Upper lobe of left lung (tissue), 6 donors: ENCODE results near the gene PRPF8. TPM values are rescaled to one million over a fixed set of nuclear protein-coding genes. Genes with fewer than 3 reads are reported as not detected.

Source experiments
- ATAC-seq, 2 donors: fragments of 200-7000 bp; cut with Tn5 transposase; one replicate each; pipeline ENCODE4 v1.9.1; 2022; ENCODE audit warnings: mild to moderate bottlenecking in 2 of 2, moderate library complexity in 2 of 2; ENCODE audit not compliant: low FRiP score in 2 of 2
- DNase-seq, 2 donors: peaks; one replicate each; pipeline ENCODE4 v3.0.0-alpha.2; 2019 to 2020
- H3K27ac ChIP-seq, 4 donors: fragments of 200-600 bp; sonication (generic); one replicate each; pipeline ENCODE4 v1.5.1; 2016 to 2019
- H3K27me3 ChIP-seq, 4 donors: fragments of 200-600 bp; sonication (generic); one replicate each; pipeline ENCODE4 v1.5.1; 2017 to 2019
- H3K36me3 ChIP-seq, 4 donors: fragments of 200-600 bp; sonication (generic); one replicate each; pipeline ENCODE4 v1.5.1; 2016 to 2019
- H3K4me1 ChIP-seq, 4 donors: fragments of 200-600 bp; sonication (generic); one replicate each; pipeline ENCODE4 v1.5.1; 2018 to 2019
- H3K4me3 ChIP-seq, 4 donors: fragments of 200-600 bp; sonication (generic); one replicate each; pipeline ENCODE4 v1.5.1; 2017 to 2019; ENCODE audit warnings: mild to moderate bottlenecking in 2 of 4, moderate library complexity in 1 of 4
- H3K9me3 ChIP-seq, 4 donors: fragments of 200-600 bp; sonication (generic); one replicate each; pipeline ENCODE4 v1.5.1; 2018 to 2019
- EP300 ChIP-seq, 4 donors: sonication (generic); formaldehyde crosslinking; IDR thresholded peaks; one replicate each; pipeline ENCODE4 v1.5.1; 2017; ENCODE audit warnings: antibody characterized with exemption in 4 of 4, control low read depth in 2 of 4
- POLR2A ChIP-seq, 4 donors: fragments of 450-650 bp; IDR thresholded peaks; one replicate each; pipeline ENCODE4 v1.5.1; 2016 to 2017; ENCODE audit warnings: antibody characterized with exemption in 4 of 4, mild to moderate bottlenecking in 2 of 4
- POLR2AphosphoS5 ChIP-seq, 2 donors: sonication (generic); formaldehyde crosslinking; IDR thresholded peaks; one replicate each; pipeline ENCODE4 v1.5.1; 2017; ENCODE audit warnings: antibody characterized with exemption in 2 of 2
- WGBS, 2 donors: methylation state at CpG; one replicate each; pipeline ENCODE4 v1.1.5; 2017 to 2018; 5-methylcytosine and 5-hydroxymethylcytosine counted together
- total RNA-seq, 6 donors: library from RNA; depleted of rRNA in 4 of 6; stranded (reverse); fragments of >200 nt in 4 of 6; gene quantifications; one replicate each; pipeline versions ENCODE4 v1.1.0 to v1.2.1, GENCODE V29; 2016 to 2021
- TF ChIP-seq, protein P1 (sequence below), 6 experiments: fragments of 450-650 bp in 4 of 6; fragments of 200-600 bp in 2 of 6; sonication (generic) in 2 of 6; IDR thresholded peaks; one replicate each; pipeline ENCODE4 v1.5.1; 2016 to 2019; ENCODE audit warnings: antibody characterized with exemption in 6 of 6
- donor health status: DM: no; HTN: no; CAD: no; lungs with moderate emphysema.
- donor health status: DM: no; HTN: yes; CAD: no; lungs with severe emphysema.

Gene PRPF8
- total RNA-seq, 6 donors from 2014 or later: 173 to 283 (median 220) TPM

DNA sequence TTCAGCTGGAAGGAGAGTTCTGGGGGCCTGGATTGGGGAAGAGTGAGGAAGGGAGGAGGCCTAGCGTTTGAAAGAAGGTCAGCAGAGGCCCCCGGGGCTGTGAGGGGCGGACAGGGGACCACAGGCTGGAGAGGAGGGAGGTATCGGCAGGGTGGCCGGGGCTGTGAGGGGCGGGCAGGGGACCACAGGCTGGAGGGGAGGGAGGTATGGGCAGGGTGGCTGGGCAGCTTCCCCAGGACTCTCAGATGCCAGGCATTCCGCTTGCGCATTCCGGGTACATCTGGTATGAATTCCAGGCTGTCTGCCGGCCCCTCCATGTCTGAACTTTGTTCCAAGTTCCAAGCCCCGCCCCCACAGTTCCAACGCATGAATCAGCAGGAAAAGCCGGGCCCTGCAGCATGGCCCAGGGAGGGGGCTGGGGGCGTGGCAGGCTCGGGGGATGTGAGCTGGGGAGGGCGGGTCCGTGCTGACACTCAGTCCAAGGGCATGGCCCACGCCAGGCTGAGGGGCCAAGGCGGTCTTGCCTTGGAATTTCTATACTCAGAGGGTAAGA is 29.8 kb upstream of the PRPF8 start:
- peak overlapping the region; percentile 68 to 98 (median 85) for H3K4me3 ChIP-seq
- H3K27me3 ChIP-seq: no peaks in the 10 kb centered on the region
- no peaks in the 10 kb centered on the region for H3K9me3 ChIP-seq
- peaks cover 4 to 32% (median 19%) of the 10 kb centered on the region in 4 donors for H3K36me3 ChIP-seq
- ATAC-seq (peak; percentile 61 to 65), DNase-seq (peak; percentile 95 to 98)
- H3K27ac ChIP-seq: peak overlapping the region; percentile 95 to 100 (median 98)
- WGBS, 2 donors: 2 to 3% methylated on average over 9 to 12 of the region's 19 CpGs
- peaks cover 49 to 65% (median 58%) of the 10 kb centered on the region in 4 donors for H3K4me1 ChIP-seq
- TF ChIP-seq EP300 (IDR thresholded peaks at IDR 0.05) (no peak), POLR2A (IDR thresholded peaks at IDR 0.05) (no peak), POLR2AphosphoS5 (IDR thresholded peaks at IDR 0.05) (peak; percentile 70 to 73)
- TF ChIP-seq, protein P1, sequence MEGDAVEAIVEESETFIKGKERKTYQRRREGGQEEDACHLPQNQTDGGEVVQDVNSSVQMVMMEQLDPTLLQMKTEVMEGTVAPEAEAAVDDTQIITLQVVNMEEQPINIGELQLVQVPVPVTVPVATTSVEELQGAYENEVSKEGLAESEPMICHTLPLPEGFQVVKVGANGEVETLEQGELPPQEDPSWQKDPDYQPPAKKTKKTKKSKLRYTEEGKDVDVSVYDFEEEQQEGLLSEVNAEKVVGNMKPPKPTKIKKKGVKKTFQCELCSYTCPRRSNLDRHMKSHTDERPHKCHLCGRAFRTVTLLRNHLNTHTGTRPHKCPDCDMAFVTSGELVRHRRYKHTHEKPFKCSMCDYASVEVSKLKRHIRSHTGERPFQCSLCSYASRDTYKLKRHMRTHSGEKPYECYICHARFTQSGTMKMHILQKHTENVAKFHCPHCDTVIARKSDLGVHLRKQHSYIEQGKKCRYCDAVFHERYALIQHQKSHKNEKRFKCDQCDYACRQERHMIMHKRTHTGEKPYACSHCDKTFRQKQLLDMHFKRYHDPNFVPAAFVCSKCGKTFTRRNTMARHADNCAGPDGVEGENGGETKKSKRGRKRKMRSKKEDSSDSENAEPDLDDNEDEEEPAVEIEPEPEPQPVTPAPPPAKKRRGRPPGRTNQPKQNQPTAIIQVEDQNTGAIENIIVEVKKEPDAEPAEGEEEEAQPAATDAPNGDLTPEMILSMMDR (IDR thresholded peaks at IDR 0.05): peak in 1 of 6 experiments; percentile 1

DNA sequence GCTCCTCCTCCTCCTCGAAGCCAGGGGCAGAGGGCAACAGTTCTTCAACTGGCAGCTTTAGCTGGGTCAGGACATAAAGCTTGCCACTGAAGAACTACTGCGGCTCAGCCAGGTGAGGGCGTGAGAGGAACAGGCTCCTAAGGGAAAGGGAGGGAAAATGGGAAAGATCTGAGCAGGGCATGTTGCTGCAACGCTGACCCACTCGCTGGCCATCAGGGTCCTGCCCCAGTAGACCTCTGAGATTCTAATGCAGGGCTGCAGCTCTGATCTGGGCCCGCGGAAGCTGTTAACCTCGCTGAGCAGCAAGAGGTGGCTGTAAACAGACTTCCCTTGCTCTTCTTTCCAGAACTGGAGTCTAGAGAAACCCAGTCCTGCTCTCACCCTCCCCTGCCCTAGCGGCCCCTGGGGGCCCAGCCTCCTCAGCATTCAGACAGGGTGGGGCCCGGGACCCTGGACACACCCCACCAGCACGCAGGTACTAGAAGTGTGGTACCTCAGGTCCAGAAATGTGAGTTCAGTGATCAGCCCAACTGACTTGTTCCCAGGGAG is 29.3 kb upstream of the PRPF8 start:
- Histone ChIP-seq H3K9me3 (no peaks in the 10 kb centered on the region), H3K27ac (peak overlapping the region; percentile 81 to 100 (median 96)), H3K27me3 (no peaks in the 10 kb centered on the region), H3K36me3 (peaks cover 4 to 32% (median 19%) of the 10 kb centered on the region in 4 donors), H3K4me3 (peak overlapping the region; percentile 43 to 95 (median 72)), H3K4me1 (peaks cover 55 to 71% (median 61%) of the 10 kb centered on the region in 4 donors)
- ATAC-seq: no peak
- TF ChIP-seq, protein P1 (IDR thresholded peaks at IDR 0.05): peak in 2 of 6 experiments; percentile 33 to 35
- no peak for TF ChIP-seq POLR2AphosphoS5 (IDR thresholded peaks at IDR 0.05)
- DNase-seq: peak in 1 of 2 donors; percentile 56
- 13 to 15% methylated on average over 11 of the region's 11 CpGs for WGBS, 2 donors

DNA sequence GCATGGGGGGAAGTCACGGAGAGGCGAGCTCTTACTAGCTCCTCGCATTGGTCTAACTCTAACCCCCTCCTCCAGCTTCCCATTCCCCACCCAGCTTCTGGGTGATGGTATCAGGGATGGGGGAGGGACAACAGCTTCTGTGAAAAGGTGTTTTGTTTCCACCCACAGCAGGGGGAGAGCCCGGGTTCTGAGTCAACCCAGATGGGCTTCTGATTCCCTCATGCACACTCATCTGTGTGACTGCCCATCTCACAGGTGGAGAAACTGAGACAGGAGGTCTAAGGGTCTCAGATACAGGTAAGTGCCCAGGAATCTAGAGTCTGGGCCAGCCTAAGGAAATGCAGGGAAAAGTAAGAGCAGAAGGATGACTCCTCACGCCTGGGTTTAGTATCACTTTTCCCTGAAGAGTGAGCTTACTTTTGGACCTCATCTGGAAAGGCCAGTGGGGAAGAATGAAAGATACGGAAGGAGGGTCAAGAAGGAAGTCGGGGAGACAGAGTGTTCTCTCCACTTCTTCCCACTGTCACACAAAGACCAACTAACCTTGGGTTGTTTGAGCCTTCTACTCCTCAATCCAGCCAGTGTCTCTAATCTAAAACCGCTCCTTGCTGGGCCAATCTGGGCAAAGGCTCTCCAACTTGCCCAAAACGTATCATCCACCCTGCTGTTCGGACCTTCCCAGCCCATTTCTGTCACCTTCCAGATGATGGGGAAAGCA is 28.7 kb upstream of the PRPF8 start:
- no peaks in the 10 kb centered on the region for H3K27me3 ChIP-seq
- peaks cover 53 to 72% (median 59%) of the 10 kb centered on the region in 4 donors for H3K4me1 ChIP-seq
- TF ChIP-seq, protein P1 (IDR thresholded peaks at IDR 0.05): no peak
- TF ChIP-seq EP300 (IDR thresholded peaks at IDR 0.05): no peak
- no peak for TF ChIP-seq POLR2A (IDR thresholded peaks at IDR 0.05)
- TF ChIP-seq POLR2AphosphoS5 (IDR thresholded peaks at IDR 0.05): no peak
- 54 to 72% methylated on average over 10 of the region's 10 CpGs for WGBS, 2 donors
- H3K4me3 ChIP-seq: peak overlapping the region; percentile 43 to 95 (median 72)
- no peak for DNase-seq
- H3K27ac ChIP-seq: peak overlapping the region; percentile 81 to 100 (median 96)
- no peaks in the 10 kb centered on the region for H3K9me3 ChIP-seq
- ATAC-seq: no peak
- peaks cover 4 to 32% (median 19%) of the 10 kb centered on the region in 4 donors for H3K36me3 ChIP-seq

DNA sequence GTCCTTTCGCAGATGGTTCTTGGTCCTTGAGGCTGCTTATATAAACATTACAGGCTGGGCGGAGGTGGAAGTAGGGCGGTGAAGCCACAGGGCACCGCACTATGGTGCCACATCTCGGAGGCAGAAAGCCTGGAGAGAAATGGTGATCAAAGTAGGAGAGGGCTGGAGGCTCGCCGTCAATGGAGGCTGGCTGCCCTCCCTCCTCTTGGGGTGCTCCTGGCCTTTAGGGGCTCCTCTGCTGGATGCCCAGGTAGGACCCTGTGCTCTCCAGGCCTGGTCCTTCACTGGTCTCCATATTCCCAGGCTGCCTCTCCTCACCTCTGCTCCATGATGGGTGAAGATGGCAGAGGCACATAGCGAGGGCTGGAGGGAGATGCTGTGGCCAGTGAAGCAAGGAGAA is 27.6 kb upstream of the PRPF8 start:
- DNase-seq (no peak), ATAC-seq (no peak)
- Histone ChIP-seq H3K36me3 (peaks cover 4 to 36% (median 19%) of the 10 kb centered on the region in 4 donors), H3K27me3 (no peaks in the 10 kb centered on the region), H3K27ac (peak overlapping the region in 2 of 4 donors; percentile 97 to 100), H3K4me3 (peak overlapping the region in 1 of 4 donors; percentile 68), H3K9me3 (no peaks in the 10 kb centered on the region), H3K4me1 (peaks cover 45 to 64% (median 49%) of the 10 kb centered on the region in 4 donors)
- TF ChIP-seq, protein P1 (IDR thresholded peaks at IDR 0.05): no peak
- TF ChIP-seq EP300 (IDR thresholded peaks at IDR 0.05): no peak
- TF ChIP-seq POLR2AphosphoS5 (IDR thresholded peaks at IDR 0.05): no peak
- no peak for TF ChIP-seq POLR2A (IDR thresholded peaks at IDR 0.05)
- 74 to 90% methylated on average over 8 of the region's 8 CpGs for WGBS, 2 donors
